Hematopoietic multipotent progenitor cell treated with erythropoietin and hydrocortisone succinate and interleukin-3 and kit ligand, for 17 days (in vitro differentiated cells): Measurements from ENCODE around the gene PVRIG.
"Not testable (repeated sequence)": the region's sequence is repeated elsewhere in the genome, so short reads cannot be mapped to it uniquely, and the experiment has no call there.

ENCODE experiments used
- DNase-seq: peaks from one replicate; pipeline ENCODE4 v3.0.0-alpha.2; 2015; ENCODE audit warnings: low spot score

The PVRIG gene

DNA sequence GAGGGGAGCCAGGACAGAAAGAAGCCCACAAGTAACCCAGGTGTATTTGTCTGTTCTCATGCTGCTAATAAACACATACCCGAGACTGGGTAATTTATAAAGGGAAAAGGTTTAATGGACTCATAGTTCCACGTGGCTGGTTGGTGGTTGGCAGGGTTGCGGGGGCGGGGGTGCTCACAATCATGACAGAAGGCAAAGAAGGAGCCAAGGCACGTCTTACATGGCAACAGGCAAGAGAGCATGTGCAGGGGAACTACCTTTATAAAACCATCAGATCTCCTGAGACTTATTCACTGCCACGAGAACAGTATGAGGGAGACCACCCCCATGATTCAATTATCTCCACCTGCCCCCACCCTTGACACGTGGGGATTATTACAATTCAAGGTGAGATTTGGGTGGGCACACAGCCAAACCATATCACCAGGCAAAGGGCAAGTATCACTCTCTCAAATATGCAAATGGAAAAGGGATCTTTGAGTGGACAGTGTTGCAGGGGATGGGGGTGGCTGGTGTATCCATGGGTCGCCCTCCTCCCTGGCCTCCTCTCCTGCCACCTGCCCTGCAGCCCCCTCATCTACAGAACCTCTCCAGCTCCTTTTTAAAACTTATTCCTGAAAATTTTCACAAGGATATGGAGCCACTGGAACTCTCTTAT, 15.0 kb downstream of the PVRIG start:
- DNase-seq: not testable (repeated sequence)

DNA sequence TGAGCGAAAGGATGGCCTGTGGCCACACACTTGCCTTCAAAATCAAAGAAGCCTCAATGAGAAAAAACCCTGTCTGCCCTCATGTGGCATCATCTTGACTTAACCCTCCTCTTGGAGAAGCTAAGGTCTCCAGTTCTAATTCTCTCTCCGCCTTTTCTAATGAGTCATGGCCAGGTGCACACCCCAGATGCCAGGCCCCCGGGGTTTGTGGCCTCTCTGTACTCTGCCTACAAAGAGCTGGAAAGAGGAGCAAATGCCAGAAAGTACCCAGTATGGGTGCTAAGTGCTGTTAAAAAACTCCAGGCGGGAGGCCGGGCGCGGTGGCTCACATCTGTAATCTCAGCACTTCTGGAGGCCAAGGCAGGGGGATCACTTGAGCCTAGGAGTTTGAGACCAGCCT, 20.2 kb downstream of the PVRIG start:
- DNase-seq: not testable (repeated sequence)

DNA sequence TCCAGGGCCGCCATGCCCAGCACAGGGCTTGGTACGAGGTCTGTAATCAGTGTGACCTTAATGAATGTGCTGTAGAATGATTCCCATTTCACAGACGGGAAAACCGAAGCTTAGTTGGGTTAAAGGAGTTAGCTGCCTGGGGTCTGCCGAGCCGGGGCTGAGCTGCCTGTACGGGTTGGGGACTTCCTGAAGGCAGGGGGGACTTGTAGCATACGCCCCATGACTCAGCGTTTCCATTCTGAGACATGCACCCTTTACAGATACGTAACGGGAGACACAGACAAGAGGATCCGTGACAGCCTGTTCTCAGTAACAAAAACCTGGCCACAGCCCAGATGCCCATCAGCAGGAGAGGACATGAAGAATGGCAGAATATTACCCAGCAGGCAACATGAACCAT, 23.6 kb downstream of the PVRIG start:
- peak; percentile 69 for DNase-seq

DNA sequence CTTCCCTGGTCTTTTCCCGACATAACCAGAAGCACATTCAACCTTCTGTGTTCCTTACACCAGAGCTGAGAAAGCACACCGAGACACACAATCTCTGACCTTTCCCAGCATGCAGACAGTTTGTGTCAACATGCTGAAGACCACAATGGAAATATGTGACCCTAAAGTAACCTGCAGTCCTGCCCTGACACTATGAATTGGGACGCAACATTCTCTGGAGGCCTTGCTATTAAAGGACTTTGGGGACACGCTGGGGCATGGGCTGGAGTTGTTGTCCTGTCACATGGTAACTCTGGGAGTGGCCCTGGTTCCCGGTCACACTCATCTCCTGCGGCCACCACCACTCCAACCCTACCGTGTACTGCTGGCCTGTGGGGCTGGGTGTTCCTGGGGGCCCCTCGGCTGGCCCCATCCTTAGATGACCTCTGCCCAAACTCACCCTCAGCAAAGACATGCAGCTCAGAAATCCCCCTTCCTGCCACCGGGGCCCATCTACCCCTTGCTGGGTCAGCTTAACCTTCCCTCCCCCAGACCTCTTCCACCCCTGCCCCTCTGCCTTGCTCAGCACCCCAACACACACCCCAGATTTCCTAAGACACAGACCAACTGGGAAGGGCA, 25.3 kb downstream of the PVRIG start:
- DNase-seq: not testable (repeated sequence)

DNA sequence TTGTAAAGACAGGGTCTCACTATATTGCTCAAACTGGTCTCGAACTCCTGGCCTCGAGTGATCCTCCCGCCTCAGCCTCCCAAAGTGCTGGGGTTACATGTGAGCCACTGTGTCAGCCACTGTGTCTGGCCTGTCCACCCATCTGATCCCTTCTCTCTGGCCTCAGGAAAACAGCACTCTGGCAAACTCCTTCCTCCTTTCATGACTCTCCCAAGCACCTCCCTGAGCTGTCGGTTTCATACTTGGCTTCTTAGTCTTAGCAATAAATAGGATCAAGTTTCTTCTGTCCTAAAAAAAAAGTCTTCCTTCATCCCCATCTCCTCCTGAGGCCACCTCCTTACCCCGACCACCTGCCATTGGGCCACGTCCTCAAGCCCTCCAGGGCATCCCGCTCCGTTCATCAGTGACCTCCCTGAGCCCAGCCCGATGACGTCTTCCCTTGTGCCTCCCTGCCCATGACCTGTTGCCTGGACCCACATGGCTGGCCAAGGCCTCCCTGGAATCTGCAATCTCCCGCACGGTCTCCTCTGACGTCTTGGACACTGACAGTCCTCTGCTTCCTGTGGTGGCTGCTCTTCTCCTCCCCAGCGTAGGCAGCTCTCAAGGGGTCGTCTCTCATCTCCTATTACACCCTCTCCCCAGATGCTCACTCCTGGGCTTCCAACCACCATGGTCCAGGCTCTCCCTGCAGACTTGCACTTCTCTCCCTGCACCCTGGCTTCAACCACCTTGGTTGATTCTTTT, 26.5 kb downstream of the PVRIG start:
- not testable (repeated sequence) for DNase-seq

DNA sequence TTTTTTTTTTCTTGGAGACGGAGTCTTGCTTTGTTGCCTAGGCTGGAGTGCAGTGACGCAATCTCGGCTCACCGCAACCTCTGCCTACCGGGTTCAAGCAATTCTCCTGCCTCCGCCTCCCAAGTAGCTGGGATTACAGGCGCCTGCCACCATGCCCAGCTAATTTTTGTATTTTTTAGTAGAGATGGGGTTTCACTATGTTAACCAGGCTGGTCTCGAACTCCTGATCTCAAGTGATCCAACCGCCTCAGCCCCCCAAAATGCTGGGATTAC, 27.1 kb downstream of the PVRIG start:
- DNase-seq: not testable (repeated sequence)

DNA sequence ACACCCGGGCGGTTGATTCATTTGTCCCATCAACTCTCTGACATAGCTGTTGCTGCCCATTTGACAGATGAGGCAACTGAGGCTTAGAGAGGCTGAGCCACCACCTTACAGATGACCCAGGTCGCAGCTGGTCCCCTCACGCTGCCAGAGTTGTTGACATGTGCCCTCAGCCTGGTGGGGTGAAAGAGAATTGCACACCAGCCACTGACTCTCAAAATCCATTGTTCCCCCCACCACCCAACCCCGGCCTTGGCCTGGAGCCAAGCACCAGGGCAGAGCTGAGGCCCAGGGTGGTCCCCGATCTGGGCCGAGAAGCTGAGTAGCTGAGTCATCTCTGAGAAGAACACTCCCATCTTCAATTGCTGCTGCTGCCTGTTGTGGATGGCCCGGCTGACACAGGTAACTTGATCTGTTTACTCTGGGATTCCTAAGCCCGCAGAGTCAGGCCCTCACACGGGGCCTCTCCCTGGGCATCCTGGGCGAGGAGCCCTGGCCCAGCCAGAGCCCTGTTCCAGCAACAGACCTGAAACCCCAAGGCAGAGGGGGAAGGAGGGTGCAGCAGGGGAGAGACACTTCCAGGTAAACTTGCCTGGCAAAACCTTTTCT, 27.5 kb downstream of the PVRIG start:
- DNase-seq: peak; percentile 17

DNA sequence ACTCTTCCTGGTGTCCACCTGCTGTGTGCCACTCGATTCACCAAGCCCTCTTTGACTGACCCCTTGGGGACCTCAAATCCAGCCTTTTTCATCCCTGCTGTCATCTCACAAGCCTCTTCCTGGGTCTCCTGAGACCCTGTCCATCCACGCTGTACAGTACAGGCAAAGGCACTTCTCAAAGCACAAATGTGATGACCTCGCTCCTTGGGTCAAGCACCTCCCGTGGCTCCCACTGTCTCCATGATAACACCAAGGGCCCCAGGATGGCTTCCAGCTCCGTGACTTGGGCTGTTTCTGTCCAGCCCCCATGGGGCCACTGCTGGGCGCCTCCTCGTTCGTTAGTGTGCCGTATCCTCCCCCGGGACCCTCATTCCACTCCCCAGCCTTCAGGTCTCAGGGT, 28.7 kb downstream of the PVRIG start:
- no peak for DNase-seq

DNA sequence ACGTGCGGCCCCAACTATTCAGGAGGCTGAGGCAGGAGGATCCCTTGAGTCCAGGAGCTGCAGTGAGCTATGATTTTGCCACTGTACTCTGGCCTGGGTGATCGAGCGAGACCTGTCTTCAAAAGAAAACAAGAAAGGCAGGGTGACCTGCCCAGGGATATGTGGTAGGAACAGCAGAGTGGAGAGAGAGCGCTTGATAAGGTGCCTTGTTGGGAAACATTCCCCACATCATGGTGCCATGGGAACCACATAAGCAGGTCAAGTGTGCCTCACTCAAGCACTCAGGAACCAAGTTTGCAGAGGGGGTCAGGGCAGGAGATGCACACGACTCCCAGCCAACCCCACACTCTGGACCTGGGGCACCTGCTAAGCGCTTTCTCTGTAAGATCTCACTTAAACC, 37.3 kb downstream of the PVRIG start:
- no peak for DNase-seq

DNA sequence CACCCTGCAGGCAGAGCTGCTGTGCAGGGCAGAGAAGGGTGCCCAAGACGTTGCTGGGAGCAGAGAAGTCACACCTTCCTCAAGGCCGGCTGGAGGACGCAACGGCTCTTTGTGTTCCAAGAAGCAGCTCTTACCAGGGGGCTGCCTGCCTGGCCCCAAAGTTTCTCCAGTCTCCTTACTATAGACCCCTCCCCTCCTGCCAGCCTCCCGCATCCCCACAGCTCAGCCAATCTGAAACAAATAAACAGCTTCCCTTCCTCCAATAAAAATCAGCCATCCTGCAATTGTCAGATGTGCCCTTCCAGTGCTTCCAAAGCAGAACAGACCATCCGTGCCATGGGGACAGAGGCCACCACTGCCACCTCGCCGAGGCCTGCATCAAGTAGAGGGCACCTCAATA, 40.2 kb downstream of the PVRIG start:
- DNase-seq: not testable (repeated sequence)

DNA sequence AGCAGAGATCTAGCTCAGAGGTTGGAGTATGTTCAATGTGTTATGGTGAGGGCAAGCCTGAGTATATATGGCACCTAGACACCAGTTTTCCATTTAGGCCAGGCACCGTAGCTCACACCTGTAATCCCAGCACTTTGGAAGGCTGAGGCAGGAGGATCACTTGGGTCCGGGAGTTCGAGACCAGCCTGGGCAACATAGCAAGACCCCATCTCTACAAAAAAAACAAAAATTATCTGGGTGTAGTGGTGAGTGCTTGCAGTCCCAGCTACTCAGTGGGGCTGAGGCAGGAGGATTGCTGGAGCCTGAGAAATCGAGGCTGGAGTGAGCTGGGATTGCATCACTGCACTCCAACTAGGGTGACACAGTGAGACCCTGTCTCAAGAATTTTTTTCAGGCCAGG, 43.1 kb downstream of the PVRIG start:
- DNase-seq: not testable (repeated sequence)

DNA sequence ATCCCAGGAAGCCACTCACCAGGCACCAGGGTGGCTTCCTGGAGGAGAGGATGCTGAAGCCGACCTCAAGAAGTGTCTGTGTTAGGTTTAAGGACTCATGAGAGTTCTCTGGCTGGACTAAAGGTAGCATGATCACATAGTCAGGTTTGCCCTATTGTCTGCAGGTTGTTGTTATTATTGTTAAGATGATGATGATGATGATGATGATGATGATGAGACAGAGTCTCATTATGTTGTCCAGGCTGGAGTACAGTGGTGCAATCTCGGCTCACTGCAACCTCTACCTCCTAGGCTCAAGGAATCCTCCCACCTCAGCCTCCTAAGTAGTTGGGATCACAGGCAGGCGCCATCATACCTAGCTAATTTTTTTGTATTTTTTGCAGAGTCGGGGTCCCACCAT, 44.5 kb downstream of the PVRIG start:
- not testable (repeated sequence) for DNase-seq

DNA sequence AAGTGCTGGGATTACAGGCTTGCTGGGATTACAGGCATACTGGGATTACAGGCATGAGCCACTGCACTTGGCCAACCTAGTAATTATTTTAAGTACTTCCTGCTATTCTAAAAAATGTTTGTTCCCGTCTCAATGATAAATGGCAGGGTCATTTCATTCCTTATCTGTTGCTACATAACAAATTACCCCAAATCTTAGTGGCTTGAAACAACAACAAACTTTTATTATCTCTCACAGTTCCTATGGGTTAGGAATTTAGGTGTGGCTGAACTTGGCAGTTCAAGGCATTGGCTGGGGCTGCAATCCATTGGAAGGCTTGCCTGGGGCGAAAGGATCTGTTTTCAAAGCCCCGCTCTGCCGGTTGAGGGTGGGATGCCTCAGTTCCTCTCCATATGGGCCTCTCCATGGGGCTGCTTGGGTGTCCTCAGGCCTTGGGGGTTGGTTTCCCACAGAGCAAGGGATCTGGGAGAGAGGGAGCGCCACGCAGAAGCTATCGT, 45.0 kb downstream of the PVRIG start:
- DNase-seq: not testable (repeated sequence)

DNA sequence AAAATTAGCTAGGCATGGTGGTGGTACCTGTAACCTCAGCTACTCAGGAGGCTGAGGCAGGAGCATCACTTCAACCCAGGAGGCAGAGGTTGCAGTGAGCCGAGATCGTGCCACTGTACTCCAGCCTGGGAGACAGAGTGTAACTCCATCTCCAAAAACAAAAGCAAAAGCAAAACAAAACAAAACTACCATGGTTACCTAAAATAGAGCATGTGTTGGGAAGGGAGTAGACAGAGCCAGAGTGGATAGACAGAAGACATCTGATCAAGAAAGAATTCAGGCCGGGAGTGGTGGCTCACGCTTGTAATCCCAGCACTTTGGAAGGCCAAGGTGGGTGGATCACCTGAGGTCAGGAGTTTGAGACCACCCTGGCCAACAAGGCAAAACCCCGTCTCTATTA, 46.1 kb downstream of the PVRIG start:
- not testable (repeated sequence) for DNase-seq

DNA sequence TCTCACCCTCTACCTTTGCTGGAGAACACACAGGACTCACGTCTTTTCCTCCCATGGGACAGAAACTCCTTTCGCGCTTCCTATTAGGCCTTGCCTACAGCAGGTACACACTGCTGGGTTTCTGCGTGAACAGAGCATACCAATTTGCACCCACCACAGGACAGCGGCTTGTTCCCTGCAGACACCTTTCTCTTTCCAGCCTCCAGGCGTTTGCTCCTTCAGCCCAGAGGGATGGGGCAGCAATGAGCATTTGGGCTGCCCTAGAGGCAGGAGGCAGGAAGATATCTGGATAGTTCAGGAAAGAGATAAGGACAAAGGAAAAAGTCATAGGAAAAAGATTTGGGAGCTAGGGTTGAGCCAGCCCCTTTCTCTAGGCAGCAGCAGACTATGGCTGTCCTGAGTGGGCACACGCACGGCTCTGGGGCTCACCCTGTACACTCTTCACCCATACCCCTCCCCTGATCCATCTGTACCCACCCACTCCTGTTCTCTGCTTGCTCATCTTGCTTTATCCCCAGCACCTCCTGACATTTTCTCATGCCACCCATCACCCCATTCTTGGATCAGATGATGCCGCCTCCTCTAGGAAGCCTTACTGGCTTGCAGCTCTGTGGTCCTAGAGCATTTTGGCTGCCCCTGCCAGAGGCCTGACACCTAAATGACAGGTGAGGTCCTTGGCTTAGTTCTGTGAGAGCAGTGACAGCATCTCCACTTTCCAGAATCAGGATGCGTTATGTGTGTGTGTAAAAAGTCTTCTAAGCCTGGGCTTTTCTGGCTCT, 47.0 kb downstream of the PVRIG start:
- no peak for DNase-seq

DNA sequence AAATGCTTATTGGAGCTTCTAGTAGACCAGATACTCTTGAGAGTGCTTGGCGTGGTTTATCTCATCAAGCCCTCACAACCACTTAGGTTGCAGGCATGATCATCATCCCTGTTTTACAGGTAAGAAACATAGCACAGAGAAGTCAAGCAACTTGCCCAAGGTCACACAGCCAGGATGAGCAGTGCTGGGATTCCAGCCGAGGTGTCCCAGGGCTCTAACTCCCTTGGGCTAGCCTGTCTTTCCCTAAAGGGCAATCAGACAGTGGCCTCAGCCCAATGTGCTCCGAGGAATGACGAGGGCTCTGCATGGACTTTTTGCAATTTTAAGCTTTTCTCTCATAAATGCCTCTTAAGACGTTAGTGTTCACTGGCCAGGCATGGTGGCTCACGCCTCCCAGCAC, 47.9 kb downstream of the PVRIG start:
- no peak for DNase-seq

DNA sequence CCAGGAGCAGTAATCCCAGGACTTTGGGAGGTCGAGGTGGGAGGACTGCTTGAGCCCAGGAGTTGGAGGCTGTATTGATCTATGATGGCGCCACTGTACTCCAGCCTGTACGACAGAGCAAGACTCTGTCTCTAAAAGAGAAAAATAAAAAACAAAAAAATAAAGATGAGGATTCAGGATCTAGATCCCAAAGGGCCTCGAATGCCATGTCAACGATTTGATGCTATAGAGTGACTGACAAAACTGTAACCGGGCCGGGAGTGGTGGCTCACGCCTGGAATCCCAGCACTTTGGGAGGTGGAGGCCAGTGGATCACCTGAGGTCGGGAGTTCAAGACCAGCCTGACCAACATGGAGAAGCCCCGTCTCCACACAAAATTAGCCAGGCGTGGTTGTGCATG, 49.1 kb downstream of the PVRIG start:
- DNase-seq: not testable (repeated sequence)

DNA sequence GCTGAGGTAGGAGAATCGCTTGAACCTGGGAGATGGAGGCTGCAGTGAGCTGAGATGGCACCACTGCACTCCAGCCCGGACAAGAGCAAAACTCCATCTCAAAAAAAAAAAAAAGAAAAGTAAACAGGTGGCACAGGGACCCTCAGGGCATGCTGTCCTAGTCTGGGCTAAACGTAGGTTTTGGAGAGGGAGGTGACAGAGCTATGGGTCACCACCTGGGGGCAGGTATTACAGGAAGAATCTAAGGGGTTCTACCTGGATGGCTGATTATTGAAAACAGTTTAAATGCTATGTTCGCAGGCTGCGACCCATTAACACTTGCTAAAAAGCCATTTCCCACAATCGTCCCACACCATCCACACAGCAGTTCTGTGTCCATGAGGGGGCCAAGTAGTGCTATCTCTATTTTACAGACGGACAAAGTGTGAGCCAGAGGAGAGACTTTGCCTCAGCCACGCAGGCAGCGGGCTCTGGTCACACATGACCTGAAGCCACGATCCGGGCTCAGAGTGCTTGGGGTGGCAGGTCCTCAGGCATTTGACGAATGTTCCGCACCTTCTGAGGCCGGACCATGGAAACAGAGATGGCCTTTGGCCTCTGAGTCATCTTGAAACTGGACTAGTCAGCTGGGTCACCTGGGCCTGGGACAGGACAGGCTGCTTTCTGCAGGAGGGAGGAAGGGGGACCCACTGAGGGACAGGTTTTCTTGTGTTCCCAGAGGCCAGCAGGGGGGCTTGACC, 49.7 kb downstream of the PVRIG start:
- DNase-seq: not testable (repeated sequence)

DNA sequence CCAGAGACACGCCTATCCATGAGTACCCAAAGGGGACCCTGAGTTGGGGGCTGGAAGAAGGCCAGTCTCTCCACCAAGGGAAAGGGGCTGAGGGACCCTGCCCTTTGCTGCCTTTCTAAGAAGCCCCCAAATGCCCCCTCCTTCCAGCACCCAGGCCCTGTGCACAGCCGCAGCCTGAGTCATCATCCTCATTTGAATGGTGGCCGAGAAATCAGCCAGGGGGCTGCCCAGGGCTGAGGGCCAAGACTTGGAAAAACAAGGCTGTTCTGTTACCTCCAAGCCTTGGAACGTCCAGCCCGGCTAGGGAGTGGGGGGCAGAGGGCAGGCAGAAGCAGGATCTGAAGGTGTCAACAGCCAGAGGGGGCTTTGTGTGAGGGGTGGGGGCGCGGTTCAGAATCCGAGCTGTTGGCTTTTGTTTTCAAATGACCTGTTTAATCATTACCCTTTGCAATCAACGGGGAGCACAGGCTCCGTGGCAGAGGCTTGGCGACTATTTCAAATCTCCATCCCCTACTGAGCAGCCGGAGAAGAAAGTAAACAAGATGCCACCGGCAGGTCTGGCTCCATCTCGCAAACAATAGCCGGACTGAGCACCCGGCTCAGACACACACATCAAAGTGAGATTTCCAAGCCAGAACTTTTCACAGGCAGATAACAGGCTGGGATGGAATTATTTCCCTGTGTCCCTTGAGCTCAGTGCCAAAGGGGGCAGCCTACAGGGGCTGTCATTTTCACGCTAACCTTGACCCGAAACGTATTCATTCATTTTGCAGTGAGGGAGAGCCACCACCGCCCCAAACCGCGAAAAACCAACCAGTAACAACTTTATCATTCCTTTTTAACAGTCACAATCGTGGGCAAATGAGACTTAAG, 50.5 kb downstream of the PVRIG start:
- not testable (repeated sequence) for DNase-seq
